T-helper 1 cell (primary cell): ENCODE measurements around the gene TSSC4.

Source experiments
- DNase-seq, 5 donors: peaks; one replicate each; pipeline ENCODE4 v3.0.0-alpha.2; 2012 to 2020

Gene TSSC4

GRCh38 chr11:2401436-2401984 lies 960 bp downstream of the TSSC4 start:
- DNase-seq = no peak

DNA sequence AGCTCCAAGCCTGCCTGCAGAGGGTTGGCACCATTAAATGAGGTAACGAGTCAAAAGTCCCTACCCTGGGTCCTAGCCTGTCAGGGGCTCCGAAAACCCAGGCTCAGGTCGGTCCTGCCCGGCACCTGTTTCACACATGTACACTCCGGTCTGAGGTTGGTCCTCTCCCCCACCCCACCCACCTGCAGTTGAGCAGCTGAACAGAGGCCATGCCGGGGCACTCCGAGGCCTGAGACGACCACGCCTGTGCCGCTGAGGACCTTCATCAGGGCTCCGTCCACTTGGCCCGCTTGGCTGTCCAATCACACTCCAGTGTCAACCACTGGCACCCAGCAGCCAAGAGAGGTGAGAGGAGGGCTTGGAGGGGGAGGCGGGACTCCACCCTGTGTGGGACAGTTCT lies 1.6 kb downstream of the TSSC4 start:
- no peak for DNase-seq

GRCh38 chr11:2402890-2403645 lies 2.5 kb downstream of the TSSC4 start:
- no peak for DNase-seq

- DNase-seq = no peak
Observed at GRCh38 chr11:2404735-2405196, 4.2 kb downstream of the TSSC4 start.

GRCh38 chr11:2406451-2406850 lies 5.9 kb downstream of the TSSC4 start:
- DNase-seq = no peak

- no peak for DNase-seq
Observed at GRCh38 chr11:2406878-2407410, 6.4 kb downstream of the TSSC4 start.

DNA sequence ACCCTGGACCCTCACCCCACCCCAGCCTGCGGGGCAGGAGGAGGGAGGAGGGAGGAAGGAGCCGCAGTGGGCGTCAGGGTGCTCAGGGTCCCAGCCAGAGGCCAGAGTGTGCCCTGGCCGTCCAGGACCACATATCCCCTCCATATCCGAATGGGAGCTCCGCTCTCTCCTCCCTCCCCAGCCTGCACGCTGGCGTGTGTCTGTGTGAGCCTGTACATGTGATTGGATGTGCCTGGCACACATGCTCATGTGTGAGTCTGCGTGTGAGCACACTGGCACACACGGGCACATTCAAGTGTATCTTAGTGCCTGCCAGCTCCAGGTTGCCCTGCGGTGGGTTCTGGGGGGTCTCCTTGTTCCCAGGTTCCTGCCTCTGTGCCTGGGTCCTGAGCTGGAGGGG lies 8.1 kb downstream of the TSSC4 start:
- DNase-seq = no peak

- no peak for DNase-seq
Observed at GRCh38 chr11:2409126-2409525, 8.6 kb downstream of the TSSC4 start.

DNA sequence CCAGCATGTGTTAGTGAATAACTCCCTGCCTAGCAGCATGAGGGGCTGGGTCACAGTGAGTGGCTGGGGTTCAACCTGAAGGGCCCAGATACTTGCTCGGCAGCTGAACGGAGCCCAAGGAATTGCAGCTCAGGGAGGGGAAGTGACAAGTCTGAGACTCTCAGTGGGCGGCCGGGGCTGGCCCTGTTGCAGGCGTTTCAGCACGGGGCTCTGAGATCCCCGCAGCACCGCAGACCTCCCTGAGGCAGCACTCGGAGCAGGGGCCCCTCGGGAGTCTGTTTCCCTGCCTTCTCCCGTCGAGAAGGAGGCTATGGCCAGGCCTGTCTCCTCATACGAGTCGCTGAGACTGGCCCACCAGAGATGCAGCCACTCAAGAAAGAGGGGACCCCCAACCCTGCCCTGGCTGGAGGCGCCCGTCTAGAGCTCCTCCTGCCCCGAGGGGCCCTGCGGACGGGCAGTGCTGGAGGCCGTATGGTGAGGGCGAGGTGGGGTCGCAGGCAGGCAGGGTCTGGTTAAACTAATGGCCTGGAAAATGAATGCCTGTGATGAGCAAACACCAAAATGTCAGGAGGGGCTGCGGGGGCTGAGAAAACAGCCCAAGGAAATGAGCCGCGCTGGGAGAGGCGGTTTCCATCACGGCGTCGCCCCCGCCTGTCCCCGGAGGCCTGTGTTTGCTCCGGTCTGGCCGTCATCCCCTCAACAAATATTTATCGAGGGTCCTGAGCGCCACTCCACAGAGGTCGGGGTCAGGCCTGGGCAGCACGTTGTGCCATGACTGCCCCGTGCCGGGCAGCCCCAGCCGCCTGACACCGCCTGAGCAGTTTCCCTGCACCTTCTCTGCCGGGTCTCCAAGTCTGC lies 9.3 kb downstream of the TSSC4 start:
- no peak for DNase-seq

DNA sequence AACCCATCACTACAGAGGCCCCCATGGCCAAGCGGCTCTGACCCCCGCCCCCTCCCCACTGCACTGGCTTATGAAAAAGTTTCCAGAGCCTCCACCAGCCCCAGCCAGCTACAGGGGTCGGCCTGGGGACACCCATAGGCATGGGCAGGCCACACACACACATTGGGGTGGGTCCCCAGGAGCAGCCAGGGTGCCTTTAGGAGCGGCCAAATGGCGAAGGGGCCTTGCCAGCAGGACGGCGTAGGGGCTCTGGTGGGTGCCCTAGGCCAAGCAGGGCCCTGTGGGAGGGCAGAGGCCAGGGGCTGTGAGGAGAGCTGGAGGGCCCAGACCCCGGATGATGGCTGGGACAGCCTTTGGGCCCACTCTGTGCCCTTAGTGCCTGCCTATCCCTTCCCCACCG lies 10.1 kb downstream of the TSSC4 start:
- DNase-seq = no peak

DNA sequence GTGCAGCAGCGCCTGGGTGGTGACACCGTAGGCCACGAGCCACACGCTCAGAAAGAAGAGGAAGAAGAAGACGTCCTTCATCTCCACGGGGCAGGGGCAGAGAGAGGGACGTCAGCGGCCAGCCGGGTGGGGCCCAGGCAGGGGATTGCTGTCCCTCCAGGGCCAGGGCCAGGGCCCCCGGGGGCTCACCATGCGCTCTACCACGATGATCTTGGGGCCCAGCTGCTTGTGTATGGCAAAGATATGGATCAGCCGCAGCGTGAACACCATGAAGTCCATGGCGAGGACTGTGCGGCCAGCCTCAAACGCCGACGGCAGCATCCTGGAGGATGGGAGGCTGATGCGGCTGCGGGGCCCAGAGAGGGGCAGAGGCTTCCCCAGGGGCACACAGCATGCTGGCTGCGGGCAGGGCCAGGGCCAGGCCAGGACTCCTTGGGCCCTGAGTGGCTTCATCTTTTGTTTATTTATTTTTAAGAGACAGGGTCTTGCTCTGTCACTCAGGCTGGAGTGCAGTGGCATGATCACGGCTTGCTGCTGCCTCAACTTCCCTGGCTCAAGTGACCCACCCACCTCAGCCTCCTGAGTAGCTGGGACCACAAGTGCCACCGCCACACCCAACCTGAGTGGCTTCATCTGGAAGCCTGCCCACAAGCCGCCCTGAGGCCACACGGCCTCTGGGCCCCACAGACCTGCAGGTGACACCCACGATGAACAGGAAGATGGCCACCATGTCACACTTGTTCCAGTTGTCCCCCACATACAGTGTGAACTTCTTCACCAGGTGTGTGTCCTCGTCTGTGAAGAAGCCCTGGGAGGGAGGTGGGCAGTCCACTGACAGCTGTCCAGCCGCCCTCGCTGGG lies 11.1 kb downstream of the TSSC4 start:
- no peak for DNase-seq

- DNase-seq = no peak
Observed at GRCh38 chr11:2412323-2412722, 11.8 kb downstream of the TSSC4 start.

DNA sequence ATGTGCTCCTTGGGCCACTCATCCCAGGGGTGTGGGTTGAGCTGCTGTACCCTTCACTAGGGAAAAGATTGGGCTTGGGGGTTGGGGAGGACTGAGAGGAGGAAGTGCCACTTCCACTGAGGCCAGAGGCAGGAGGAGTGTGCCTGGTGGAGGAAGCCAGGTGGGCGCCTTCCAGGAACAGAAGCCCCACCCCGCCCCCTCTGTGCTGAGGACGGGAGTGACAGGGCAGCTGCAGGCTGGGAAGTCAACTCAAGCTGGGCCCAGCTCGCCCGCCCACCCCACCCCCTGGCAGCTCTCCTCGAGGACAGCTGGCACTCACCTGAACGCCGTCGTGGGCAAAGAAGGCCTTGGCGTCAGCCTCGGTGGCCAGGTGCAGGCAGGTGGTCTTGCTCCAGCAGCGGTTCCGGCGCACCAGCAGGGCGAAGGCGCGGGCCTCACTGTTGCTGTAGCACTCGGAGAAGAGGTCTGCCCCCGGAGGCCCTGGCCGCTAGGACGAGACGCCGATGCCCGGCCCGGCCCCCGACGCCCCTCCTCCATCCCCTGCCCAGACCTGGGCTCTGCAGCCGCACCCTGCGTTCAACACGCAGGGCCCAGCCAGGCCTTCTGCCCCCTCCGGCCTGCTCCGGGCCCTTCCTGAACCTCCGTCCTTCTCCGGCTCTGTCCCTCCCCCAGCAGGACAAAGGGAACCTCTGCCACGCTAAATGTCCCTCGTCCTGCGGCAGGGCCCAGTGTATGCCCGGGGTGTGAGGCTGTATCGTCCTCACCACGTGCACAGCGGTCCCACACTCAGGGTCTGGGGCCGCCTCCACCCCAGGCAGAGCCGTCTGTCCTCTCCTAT lies 13.4 kb downstream of the TSSC4 start:
- no peak for DNase-seq

GRCh38 chr11:2414616-2415015 lies 14.1 kb downstream of the TSSC4 start:
- no peak for DNase-seq

GRCh38 chr11:2415171-2415570 lies 14.6 kb downstream of the TSSC4 start:
- DNase-seq = no peak

GRCh38 chr11:2415601-2416380 lies 15.2 kb downstream of the TSSC4 start:
- DNase-seq = no peak

DNA sequence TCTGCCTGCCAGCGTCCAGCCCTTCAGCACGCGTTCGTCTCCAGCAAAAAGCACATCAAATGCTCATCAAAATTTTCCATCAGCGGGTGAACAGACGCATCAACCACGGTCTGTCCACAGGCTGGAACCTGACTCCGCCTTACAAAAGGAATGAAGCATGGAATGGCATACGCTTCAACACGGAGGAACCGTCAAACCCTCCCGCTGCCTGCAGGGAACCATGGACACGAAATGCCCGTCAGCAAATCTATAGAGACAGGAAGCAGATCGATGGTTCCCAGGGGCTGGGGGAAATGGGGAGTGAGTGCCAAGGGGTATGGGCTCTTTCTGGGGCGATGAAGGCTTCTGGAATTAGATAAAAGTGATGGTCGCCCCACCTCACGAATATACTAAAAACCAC lies 16.2 kb downstream of the TSSC4 start:
- DNase-seq = no peak

GRCh38 chr11:2417856-2418692 lies 17.5 kb downstream of the TSSC4 start:
- DNase-seq = no peak

- no peak for DNase-seq
Observed at GRCh38 chr11:2418693-2419360, 18.3 kb downstream of the TSSC4 start.
